HAP-1 (cell line): ENCODE measurements around the gene VEPH1.

ENCODE experiments used
- DNase-seq, 2 experiments: peaks; one replicate each; pipeline ENCODE4 v3.0.0-alpha.2; 2016 to 2020; ENCODE audit warnings: low spot score in 2 of 2
- H3K27me3 ChIP-seq: fragments of 250-450 bp; sonication (Bioruptor Pico); 2 replicates; pipeline ENCODE4 v1.5.1; 2020; ENCODE audit warnings: low read depth, mild to moderate bottlenecking, moderate library complexity
- H3K36me3 ChIP-seq: fragments of 250-450 bp; sonication (Bioruptor Pico); replicated peaks from 2 replicates; pipeline ENCODE4 v1.5.1; 2020; ENCODE audit warnings: mild to moderate bottlenecking
- H3K4me1 ChIP-seq: fragments of 250-450 bp; sonication (Bioruptor Pico); 2 replicates; pipeline ENCODE4 v1.5.1; 2020; ENCODE audit warnings: mild to moderate bottlenecking
- H3K4me3 ChIP-seq: fragments of 250-450 bp; sonication (Bioruptor Pico); 2 replicates; pipeline ENCODE4 v1.5.1; 2020; ENCODE audit warnings: mild to moderate bottlenecking, moderate library complexity
- H3K9me3 ChIP-seq: fragments of 250-450 bp; sonication (Bioruptor Pico); 2 replicates; pipeline ENCODE4 v1.5.1; 2020; ENCODE audit warnings: mild to moderate bottlenecking, moderate library complexity
- in situ Hi-C: fragments of 300-500 bp; cut with MboI; formaldehyde crosslinking; loops from 3 replicates; pipeline ENCODE4 v1.14.3; 2020; ENCODE audit warnings: low sequenced_read_pairs, inconsistent platforms, mixed read lengths

Gene VEPH1

GRCh38 chr3:157502916-157503595, at the start of gene VEPH1:
Gene VEPH1 (minus strand): TSS chr3:157503416. CDS start chr3:157495349, 8,067 bp downstream.
- Histone ChIP-seq H3K4me3 (no peak within 1 kb of the TSS), H3K9me3 (no peaks in the 10 kb centered on the region), H3K27me3 (no peaks in the 10 kb centered on the region; the same call in none of the 2 replicates), H3K36me3 (no peaks in the 10 kb centered on the region), H3K4me1 (peaks cover 15% of the 10 kb centered on the region)
- no peak for DNase-seq
- in situ Hi-C loops: no loop called here

GRCh38 chr3:157551961-157552360, 48.7 kb upstream of the VEPH1 start:
- no peak overlapping the region for H3K4me3 ChIP-seq
- in situ Hi-C loops: no loop called here
- H3K27me3 ChIP-seq: no peaks in the 10 kb centered on the region; the same call in 1 of the 2 replicates
- H3K9me3 ChIP-seq: no peaks in the 10 kb centered on the region
- H3K4me1 ChIP-seq: no peaks in the 10 kb centered on the region
- DNase-seq: no peak
- H3K36me3 ChIP-seq: no peaks in the 10 kb centered on the region

- Histone ChIP-seq H3K4me3 (no peak overlapping the region), H3K36me3 (no peaks in the 10 kb centered on the region), H3K4me1 (no peaks in the 10 kb centered on the region), H3K9me3 (no peaks in the 10 kb centered on the region), H3K27me3 (no peaks in the 10 kb centered on the region; the same call in 1 of the 2 replicates)
- DNase-seq: no peak
- in situ Hi-C loops: no loop called here
Measured at GRCh38 chr3:157549498-157549897, 46.3 kb upstream of the VEPH1 start.

GRCh38 chr3:157544501-157545130, 41.4 kb upstream of the VEPH1 start:
- in situ Hi-C loops: no loop called here
- Histone ChIP-seq H3K4me1 (no peaks in the 10 kb centered on the region), H3K4me3 (no peak overlapping the region), H3K27me3 (no peaks in the 10 kb centered on the region), H3K36me3 (no peaks in the 10 kb centered on the region), H3K9me3 (no peaks in the 10 kb centered on the region)
- no peak for DNase-seq

- peak overlapping the region; percentile 6; the same call in 1 of the 2 replicates for H3K4me3 ChIP-seq
- in situ Hi-C loops: no loop called here
- no peaks in the 10 kb centered on the region for H3K9me3 ChIP-seq
- H3K4me1 ChIP-seq: no peaks in the 10 kb centered on the region
- no peak for DNase-seq
- H3K27me3 ChIP-seq: no peaks in the 10 kb centered on the region
- no peaks in the 10 kb centered on the region for H3K36me3 ChIP-seq
Measured at GRCh38 chr3:157543501-157544035, 40.4 kb upstream of the VEPH1 start.

- DNase-seq: peak in 1 of 2 experiments; percentile 70
- Histone ChIP-seq H3K9me3 (no peaks in the 10 kb centered on the region), H3K27me3 (no peaks in the 10 kb centered on the region), H3K4me3 (peak overlapping the region; percentile 6; the same call in 1 of the 2 replicates), H3K4me1 (no peaks in the 10 kb centered on the region), H3K36me3 (no peaks in the 10 kb centered on the region)
- in situ Hi-C loops: no loop called here
Measured at GRCh38 chr3:157542711-157543500, 39.7 kb upstream of the VEPH1 start.

GRCh38 chr3:157541506-157542236, 38.5 kb upstream of the VEPH1 start:
- H3K27me3 ChIP-seq: no peaks in the 10 kb centered on the region
- H3K4me1 ChIP-seq: no peaks in the 10 kb centered on the region
- no peak overlapping the region for H3K4me3 ChIP-seq
- DNase-seq: no peak
- H3K36me3 ChIP-seq: no peaks in the 10 kb centered on the region
- in situ Hi-C loops: no loop called here
- no peaks in the 10 kb centered on the region for H3K9me3 ChIP-seq

- DNase-seq: no peak
- no peaks in the 10 kb centered on the region for H3K4me1 ChIP-seq
- H3K9me3 ChIP-seq: no peaks in the 10 kb centered on the region
- H3K36me3 ChIP-seq: no peaks in the 10 kb centered on the region
- no peaks in the 10 kb centered on the region for H3K27me3 ChIP-seq
- H3K4me3 ChIP-seq: no peak overlapping the region
- in situ Hi-C loops: no loop called here
Measured at GRCh38 chr3:157540656-157541055, 37.4 kb upstream of the VEPH1 start.

- Histone ChIP-seq H3K4me3 (no peak overlapping the region), H3K36me3 (no peaks in the 10 kb centered on the region), H3K27me3 (no peaks in the 10 kb centered on the region), H3K4me1 (no peaks in the 10 kb centered on the region), H3K9me3 (no peaks in the 10 kb centered on the region)
- no peak for DNase-seq
- in situ Hi-C loops: no loop called here
Measured at GRCh38 chr3:157535667-157536066, 32.5 kb upstream of the VEPH1 start.

GRCh38 chr3:157534725-157535161, 31.5 kb upstream of the VEPH1 start:
- in situ Hi-C loops: no loop called here
- Histone ChIP-seq H3K9me3 (no peaks in the 10 kb centered on the region), H3K27me3 (no peaks in the 10 kb centered on the region), H3K4me3 (no peak overlapping the region), H3K4me1 (no peaks in the 10 kb centered on the region), H3K36me3 (no peaks in the 10 kb centered on the region)
- no peak for DNase-seq

- in situ Hi-C loops: no loop called here
- no peaks in the 10 kb centered on the region for H3K36me3 ChIP-seq
- H3K4me3 ChIP-seq: no peak overlapping the region
- DNase-seq: no peak
- no peaks in the 10 kb centered on the region for H3K9me3 ChIP-seq
- no peaks in the 10 kb centered on the region for H3K4me1 ChIP-seq
- no peaks in the 10 kb centered on the region for H3K27me3 ChIP-seq
Measured at GRCh38 chr3:157533298-157534070, 30.3 kb upstream of the VEPH1 start.

- Histone ChIP-seq H3K9me3 (no peaks in the 10 kb centered on the region), H3K4me1 (no peaks in the 10 kb centered on the region), H3K27me3 (no peaks in the 10 kb centered on the region), H3K36me3 (no peaks in the 10 kb centered on the region), H3K4me3 (no peak overlapping the region)
- peak; percentile 50 to 72 for DNase-seq
- in situ Hi-C loops: no loop called here
Measured at GRCh38 chr3:157532529-157533297, 29.5 kb upstream of the VEPH1 start.
